HG03521 (cell line): ENCODE results near the gene FAM20C.

ENCODE experiments used
- ATAC-seq: cut with Tn5 transposase; IDR thresholded peaks from one replicate; pipeline ENCODE4 v1.9.1; 2021; ENCODE audit warnings: mild to moderate bottlenecking, moderate library complexity; ENCODE audit not compliant: unreplicated experiment

FAM20C gene

DNA sequence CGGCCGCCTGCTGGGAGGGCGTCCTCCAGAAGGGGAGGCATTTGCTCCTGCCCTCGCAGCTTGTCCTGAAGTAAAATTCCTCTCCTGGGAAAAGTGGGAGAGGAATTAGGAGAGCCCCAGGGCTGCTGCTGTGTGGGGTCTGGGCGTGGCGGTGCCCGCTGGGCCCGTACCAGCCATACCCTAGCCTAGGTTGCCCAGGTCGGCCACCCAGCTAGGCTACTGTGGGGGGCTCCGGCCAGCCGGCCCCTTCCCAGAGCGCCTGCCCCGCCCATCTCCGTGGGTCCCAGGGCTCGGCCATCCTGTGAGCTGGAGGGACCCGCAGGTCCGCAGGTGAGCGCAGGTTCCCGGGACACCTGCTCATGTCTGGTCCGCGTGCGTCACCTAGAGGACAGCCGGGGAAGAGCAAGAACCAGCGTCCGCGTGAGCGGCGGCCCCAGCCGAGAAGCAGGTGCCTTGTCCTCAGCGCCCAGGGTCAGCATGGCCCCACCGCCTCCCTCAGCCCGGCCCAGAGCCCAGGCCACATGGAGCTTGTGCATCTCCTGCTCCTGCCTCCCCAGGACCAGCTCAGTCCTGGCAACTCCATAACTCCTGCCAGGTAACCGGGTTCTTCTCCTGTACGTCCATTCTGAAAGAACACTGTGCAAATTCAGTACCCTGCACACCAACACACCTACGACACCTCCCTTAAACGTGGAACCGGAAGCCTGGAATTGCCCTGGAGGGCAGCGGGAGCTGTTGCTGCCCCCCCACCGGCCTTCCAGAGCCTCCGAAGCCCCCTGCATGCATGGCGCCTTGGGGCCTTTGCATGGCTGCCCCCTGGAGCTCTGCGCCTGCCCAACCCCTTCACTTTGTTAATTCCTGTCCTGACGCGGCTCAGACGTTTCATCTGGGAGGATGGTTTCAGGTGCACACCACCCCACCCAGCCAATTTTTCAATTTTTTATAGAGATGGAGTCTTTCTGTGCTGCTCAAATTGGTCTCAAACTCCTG, 74.8 kb downstream of the FAM20C start:
- ATAC-seq = no peak

DNA sequence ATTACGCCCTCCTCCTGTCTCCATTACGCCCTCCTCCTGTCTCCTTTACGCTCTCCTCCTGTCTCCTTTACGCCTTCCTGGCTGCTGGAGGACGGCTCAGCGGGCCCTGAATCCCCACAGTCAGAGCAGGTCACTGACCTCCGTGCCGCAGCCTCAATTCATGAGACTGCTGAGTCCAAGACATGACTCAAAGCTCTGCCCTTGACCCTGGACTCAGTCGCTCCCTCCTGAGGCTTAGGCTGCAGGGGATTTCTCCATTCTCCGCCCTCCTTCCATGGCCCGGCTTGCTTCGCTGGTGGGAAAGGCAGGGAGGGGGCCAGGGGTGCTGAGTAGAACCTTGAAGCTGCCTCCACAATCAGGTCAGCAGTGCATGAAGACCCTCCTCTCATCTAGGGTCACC, 76.6 kb downstream of the FAM20C start:
- no peak for ATAC-seq

DNA sequence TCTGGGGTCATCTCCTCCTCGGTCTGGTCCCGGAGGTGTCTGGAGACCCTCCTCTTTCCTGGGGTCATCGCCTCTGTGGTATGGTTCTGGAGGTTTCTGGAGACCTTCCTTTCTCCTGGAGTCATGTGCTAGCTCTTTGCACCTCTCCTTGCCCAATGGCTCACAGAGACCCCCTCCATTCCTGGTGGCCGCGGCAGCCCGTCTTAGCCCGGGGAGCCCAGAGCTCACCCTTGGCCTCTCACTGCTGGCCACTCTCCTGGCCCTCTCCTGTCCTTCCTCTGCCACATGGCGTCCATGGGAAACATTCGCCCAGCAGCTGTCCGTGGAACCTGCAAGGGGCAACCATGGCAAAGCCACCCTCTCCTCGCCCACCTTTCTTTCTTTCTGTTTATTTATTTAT, 77.3 kb downstream of the FAM20C start:
- no peak for ATAC-seq

DNA sequence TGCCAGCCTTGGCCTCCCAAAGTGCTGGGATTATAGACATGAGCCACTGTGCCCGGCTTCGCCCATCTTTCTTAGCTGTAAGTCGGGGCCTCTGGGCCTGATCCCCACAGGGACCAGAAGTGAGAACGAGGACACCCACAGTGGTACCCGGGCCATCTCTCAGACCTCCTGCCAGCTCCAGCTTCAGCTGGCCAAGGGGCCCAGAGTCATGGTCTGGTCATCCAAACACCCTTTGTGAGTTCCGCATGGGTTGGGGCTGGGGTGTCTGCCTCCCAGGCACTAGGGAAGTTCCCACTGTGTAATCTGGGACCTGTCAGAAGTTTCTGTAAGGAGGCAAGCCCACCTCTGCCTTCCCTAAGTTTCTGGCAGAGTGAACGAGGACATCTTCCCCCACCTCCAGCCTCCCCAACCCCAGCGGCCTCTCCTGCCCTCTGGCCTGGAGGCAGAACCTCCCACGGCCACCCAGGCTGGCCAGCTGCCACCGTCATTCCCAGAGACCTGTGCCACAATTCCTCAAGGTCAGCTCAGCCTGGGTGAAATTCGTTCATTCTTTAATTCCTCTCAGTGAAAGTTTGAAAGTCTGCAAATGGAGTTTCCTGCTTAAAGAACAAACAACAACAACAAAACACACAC, 78.1 kb downstream of the FAM20C start:
- no peak for ATAC-seq

DNA sequence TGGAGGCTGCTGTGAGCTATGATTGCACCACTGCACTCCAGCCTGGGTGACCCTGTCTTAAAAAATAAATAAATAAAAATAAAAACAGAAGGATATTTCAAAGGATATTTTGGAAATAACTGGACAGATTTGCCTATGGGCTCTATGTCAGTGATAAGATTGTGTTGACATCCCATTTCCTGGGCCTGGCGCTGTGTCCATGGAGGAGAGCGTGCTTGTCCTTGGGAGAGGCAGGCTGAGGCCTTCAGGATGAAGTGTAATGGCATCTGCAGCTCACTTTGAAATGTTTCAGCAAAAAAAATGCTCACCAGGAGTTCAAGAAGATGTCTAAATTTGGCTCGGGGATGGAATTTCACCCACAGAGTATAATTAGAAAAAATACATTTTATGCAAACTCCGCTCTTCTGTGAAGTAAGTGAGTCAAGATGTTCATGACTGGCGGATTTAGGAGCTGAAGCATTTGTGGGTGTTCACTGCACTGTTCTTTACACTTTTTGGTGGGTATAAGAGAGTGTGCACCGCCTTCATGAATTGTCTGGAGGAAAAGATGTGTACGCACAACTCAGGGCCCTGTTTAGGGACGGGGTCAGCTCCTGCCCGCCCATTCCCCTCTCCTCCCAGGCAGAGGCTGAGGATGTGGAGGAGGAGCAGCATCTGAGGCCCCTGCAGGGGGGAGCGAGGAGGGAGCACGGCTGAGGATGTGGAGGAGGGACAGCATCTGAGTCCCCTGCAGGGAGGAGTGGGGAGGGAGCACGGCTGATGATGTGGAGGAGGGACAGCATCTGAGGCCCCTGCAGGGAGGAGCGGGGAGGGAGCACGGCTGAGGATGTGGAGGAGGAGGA, 79.1 kb downstream of the FAM20C start:
- no peak for ATAC-seq

DNA sequence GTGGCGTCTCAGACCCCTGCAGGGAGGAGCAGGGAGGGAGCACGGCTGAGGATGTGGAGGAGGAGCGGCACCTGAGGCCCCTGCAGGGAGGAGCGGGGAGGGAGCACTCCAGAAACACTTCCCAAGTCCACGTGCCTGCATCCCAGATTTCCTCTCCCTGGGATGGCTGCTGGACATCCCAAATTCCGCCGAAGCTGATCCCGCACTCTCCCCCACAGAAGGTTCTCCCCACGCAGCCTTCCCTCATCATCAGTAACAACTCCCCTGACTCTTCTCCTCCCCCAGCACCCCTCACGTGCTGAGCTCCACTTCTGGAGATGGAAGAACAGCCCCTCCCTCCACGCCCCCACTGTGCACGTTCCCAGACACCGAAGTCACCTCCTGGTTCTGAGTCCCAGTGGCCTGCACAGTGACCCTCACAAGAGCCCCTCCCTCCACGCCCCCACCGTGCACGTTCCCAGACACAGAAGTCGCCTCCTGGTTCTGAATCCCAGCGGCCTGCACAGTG, 79.8 kb downstream of the FAM20C start:
- ATAC-seq = no peak

DNA sequence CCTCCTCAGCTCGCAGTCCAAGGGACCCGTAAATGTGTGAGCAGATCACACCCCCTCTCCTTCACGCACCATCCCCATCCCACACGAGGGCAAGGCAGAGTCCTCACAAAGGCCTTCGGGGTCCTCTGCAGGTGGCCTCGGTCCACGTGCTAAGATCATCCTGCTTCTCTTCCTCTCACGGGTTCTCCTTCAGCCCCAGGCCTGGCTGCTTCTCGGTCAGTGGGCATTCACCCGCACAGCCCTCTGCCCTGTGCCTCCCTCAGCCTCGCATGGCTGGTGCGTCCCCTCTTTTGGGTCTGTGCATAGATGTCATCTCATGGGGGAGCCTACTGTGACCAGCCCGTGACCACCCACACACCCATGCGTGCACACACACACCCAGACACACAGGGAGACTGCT, 80.3 kb downstream of the FAM20C start:
- ATAC-seq = no peak

DNA sequence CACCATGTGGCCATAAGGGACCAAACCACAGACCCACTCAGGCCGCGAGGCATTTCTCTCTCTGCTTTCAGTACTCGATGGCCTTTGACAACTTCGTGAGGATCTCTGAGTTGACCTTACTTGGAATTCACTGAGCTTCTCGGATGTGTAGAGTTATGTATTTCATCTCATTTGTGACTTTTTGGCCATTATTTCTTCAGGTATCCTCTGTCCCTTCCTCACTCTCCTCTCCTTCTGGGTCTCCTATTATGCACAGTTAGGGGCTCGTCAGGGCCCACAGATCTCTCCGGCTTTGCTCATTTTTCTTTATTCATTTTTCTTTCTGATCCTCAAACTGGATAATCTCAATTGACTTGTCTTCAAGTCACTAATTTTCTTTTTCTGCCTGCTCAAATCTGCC, 81.0 kb downstream of the FAM20C start:
- no peak for ATAC-seq

DNA sequence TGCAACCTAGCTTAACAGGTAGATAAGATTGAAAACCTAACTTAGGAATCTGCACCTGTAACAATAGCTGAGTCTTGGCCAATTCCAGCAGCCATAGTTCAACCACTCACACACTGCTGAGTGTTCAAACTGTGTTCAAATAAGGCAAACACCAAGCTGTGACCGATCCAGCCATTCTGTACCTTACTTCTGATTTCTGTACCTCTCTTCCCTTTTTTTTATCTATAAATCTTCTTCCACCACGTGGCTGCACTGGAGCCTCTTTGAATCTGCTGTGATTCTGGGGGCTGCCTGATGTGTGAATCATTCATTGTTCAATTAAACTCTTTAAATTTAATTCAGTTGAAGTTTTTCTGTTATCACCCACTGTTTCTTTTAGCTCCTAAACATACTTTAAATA, 81.9 kb downstream of the FAM20C start:
- ATAC-seq = no peak

DNA sequence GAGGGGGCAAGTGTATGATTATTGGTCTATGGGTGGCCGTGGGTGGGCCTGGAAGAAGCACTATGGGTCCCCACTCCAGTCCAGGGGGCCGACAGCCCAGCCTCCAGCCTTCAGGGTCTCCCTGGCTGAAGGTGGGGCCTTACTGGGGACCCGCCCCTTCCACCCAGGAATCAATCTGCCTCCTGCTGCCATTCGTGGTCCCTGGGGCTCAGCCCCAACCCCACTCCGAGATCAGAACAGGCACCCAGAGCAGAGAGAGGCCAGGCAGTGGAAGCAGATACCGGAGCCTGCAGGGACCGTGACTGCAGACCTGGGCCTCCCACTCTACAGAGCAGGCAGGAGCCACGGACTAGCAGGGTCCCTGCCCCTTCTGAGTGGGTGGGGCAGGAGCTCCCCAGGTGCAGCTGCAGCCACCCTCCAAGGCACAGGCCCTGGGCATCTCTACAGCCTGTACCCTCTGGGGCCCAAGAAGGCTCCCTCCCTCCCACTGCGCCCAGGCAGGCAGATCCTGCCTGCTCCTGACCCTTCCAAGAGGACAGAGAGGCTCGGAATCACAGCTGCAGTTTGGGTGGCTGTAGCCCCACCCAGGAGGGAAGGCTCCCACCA, 84.0 kb downstream of the FAM20C start:
- no peak for ATAC-seq

DNA sequence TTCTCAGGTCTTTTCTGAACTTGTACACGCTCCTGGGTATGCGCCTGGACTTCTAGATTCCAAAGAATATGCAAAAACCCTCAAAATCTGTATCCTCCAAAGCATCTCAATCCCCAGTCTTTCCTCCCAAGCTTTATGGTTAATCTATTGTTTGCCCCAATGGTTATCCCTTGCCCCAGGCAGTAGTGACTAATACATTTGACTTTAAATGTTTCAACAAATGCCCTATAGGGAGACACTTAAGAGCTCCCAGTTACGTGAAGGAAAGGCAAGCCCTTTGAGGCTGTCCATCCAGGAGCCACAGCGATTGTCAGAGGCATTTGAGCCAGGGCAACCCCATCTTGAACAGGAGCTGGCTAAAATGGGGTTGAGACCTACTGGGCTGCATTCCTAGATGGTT, 84.9 kb downstream of the FAM20C start:
- ATAC-seq = no peak

DNA sequence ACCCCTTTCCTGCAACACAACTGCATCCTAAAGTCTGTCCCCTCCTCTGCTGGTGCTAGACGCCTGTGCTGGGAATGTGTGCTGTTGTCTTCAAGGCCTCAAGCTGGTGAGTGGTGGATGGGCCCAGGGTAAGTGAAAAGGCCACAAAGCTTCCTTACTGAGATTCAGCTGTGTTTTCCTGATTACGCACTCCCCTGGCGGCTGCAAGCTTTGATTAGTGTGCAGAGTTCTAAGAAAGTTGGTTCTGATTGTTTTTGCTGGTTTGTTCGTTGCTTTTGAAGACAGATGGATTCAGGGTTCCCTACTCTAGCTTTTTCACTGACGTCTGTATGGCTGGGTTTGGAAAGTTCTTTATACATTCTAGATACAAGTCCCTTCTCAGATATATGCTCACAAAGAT, 85.7 kb downstream of the FAM20C start:
- no peak for ATAC-seq

DNA sequence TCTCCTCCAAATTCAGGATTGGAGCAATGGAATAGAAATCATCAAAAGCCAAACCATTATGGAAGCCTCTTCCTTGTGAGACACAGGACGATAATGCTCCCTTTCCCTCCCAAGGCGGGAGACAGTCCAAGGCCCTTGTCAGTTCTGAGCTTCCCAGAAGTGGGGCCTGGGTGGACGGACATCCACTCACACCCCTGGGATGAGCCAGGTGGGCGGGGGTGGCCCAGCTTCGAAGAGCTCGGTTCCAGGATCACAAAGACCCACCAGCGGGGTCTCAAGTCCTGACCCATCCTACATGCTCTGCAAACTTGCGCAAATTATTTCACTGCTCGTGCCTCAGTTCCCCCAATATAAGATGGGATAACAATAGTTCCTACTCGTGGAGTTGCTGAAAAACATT, 87.5 kb downstream of the FAM20C start:
- no peak for ATAC-seq

DNA sequence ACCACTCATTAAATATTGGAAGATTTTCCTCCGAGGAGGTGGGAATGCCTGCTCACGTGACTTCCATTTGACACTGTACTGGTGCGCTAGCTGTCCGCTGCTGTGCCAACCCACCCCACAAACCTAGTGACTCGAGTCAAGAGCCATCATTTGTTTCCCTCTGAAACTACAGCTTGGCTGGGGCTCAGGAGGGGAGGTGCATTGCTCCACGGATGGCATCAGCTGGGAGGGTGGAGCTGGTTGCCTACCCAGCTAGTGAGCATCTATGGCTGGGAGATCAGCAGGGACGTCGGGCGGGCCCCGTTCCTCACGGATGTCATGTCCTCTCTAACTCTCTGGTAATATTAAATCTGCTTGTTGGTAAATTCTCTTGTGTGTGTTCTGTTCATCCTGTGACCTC, 88.1 kb downstream of the FAM20C start:
- no peak for ATAC-seq

DNA sequence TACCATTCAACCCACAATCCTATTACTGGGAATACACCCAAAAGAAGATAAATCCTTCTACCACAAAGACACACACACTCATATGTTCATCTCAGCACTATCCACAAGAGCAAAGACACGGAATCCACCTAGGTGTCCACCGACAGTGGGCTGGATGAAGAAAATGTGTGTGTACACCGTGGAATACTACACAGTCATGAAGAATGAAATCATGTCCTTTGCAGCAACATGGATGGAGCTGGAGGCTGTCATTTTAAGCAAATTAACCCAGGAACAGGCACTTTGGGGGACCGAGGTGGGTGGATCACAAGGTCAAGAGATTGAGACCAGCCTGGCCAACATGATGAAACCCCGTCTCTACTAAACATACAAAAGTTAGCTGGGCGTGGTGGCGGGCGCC, 89.3 kb downstream of the FAM20C start:
- no peak for ATAC-seq

DNA sequence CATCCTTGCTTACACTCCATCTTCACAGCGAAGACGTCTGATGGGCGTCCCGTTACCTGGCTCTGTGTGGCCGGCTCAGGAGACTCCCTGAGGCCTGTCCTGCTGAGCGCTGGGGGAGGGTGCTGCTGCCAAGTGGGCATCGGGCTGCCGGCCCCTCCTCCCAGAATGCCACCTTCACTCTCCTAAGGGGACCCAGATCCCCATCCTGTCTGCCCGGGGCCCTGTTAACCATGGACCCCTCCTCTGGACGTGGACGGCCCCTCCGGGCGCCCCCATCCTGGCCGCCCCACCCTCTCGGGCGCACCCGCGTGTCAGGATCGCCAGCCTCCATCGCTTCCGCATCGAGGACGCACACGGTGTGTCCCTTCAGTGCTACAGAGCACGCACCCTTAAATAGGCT, 90.2 kb downstream of the FAM20C start:
- ATAC-seq = no peak

DNA sequence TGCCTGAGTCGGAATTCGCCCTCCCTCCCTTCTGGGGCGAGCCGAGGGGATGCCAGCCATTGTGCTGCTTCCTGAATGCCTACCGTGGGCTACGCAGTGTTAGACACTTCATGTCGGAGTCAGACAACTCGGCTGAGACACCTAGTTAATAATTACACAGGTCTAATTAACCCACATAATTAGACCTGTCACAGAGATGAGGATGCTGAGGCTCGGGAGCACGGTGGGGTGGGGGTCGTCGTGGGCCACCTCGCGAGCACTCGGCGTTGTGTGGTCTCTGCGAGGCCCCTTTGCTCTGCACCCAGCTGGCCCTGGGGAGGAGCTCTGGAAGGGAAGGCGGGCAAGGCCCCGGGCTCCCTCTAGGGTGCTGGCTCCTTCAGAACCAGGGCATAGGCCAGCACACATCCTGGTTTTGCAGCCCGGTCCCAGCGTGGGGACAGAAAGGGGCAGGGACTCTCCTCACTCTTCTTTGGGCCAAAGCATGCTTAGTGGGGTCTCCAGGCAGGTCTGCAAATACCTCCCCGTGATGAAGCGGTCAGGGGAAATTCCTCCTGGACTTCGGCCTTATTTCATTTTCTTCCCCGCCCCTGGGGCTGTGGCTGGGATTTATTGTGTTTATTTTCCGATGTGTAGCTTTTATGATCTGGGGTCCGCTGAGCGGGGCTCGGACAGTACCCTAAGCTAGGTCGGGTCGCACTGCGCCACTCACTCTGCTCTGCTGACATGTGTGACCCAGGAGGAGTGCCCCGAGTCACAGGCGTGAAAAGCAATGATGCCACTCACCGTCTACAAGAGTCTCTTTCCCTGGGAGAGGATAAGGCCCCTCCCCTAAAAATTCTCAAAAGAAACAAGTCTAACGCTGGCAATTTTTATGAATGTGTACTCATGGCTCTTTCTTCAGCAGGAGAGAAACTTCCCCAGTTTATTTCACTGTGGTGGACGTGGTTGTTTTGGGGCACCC, 92.7 kb downstream of the FAM20C start:
- no peak for ATAC-seq

DNA sequence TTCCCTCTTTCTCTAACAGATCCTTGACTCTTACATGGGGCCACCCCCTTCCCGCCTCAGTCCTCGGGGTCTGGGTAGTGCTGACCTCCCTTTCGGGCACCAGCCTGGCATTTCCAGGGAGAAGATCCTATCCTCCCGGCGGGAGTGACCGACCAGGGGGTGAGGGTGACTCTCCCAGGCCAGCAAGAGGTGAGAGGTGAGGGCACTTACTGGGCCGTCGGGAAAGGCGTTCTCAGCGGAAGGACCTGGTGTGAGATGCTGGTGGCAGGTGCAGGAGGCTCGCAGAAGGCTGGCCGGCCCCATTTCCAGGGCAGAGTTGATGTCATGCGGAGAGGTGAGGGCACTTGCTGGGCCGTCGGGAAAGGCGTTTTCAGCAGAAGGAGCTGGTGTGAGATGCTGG, 93.4 kb downstream of the FAM20C start:
- no peak for ATAC-seq

DNA sequence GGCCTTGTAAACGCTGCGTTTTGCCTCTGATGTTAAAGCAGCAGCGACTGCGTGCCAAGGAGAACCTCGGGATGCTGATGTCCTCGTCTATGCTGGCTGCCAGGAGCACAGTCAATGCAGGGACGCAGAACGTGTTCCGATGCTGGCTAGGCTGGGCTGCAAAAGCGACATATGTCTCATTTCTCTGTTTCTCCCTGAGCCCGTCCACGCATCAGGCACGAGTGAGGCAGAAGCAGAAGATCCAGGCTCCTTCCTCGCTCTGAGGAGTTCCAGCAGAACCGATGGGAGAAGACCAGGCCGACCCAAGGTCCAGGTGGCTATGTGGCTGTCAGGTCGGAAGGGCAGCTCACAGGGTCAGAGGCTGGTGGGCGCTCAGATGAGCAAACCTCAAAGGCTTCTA, 93.9 kb downstream of the FAM20C start:
- ATAC-seq = no peak

DNA sequence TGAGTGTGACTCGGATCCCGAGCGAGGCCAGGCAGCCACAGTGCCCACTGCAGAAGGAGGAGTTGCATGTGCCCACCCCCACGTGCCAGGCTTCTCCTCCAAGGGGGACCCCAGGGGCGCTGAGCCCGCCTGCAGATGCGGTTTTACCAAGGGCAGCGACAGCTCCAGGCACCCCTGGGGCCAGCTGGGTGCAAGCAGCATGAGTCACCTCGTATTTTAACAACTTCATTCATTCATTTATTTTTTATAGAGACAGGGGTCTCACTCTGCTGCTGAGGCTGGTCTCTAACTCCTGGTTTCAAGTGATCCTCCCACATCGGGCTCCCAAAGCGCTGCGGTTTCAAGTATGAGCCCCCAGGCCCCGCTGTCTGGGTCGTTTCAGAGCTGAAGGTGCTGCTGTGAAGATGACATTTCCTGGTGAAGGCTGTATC, 96.3 kb downstream of the FAM20C start:
- no peak for ATAC-seq
